Measurements from ENCODE around the gene MGME1.
A peak's percentile ranks its signal among the peaks of the same experiment; 100 is the strongest.

Gene MGME1

GRCh38 chr20:17955302-17955701, 13.5 kb upstream of the MGME1 start:
- TF ChIP-seq SIN3A (IDR thresholded peaks at IDR 0.05; ENCODE audit: borderline replicate concordance, insufficient read depth, low read length) = no peak
- TF ChIP-seq REST (IDR thresholded peaks at IDR 0.05; ENCODE audit: insufficient read depth in 1 of 2, low read depth in 2 of 2, low read length in 2 of 2) = no peak

- no peak for TF ChIP-seq FOXP2 (optimal IDR thresholded peaks at IDR 0.05; ENCODE audit: borderline replicate concordance, extremely low read depth, extremely low read length, insufficient read depth)
- TF ChIP-seq SIN3A (IDR thresholded peaks at IDR 0.05; ENCODE audit: borderline replicate concordance, insufficient read depth, low read length) = no peak
- TF ChIP-seq REST (IDR thresholded peaks at IDR 0.05; ENCODE audit: insufficient read depth in 1 of 2, low read depth in 2 of 2, low read length in 2 of 2) = no peak
- no peak for TF ChIP-seq POLR2AphosphoS5 (IDR thresholded peaks at IDR 0.05; ENCODE audit: low read depth, low read length)
- TF ChIP-seq TAF1 (IDR thresholded peaks at IDR 0.05; ENCODE audit: borderline replicate concordance, insufficient read depth, low read length) = no peak
These were observed 12.6 kb upstream of the MGME1 start for GRCh38 chr20:17956099-17956685.

GRCh38 chr20:17957505-17958363, 11.1 kb upstream of the MGME1 start:
- TF ChIP-seq TAF1 (IDR thresholded peaks at IDR 0.05; ENCODE audit: borderline replicate concordance, insufficient read depth, low read length) = no peak
- no peak for TF ChIP-seq POLR2AphosphoS5 (IDR thresholded peaks at IDR 0.05; ENCODE audit: low read depth, low read length)
- no peak for TF ChIP-seq FOXP2 (optimal IDR thresholded peaks at IDR 0.05; ENCODE audit: borderline replicate concordance, extremely low read depth, extremely low read length, insufficient read depth)
- TF ChIP-seq REST (IDR thresholded peaks at IDR 0.05; ENCODE audit: insufficient read depth in 1 of 2, low read depth in 2 of 2, low read length in 2 of 2) = no peak

GRCh38 chr20:17958373-17959256, 10.2 kb upstream of the MGME1 start:
- TF ChIP-seq POLR2AphosphoS5 (IDR thresholded peaks at IDR 0.05; ENCODE audit: low read depth, low read length) (0 out of 2 replicates have a peak, but pooled peaks have one; percentile 26), TAF1 (IDR thresholded peaks at IDR 0.05; ENCODE audit: borderline replicate concordance, insufficient read depth, low read length) (no peak)

GRCh38 chr20:17959257-17959627, 9.6 kb upstream of the MGME1 start:
- TF ChIP-seq POLR2AphosphoS5 (IDR thresholded peaks at IDR 0.05; ENCODE audit: low read depth, low read length) (no peak), FOXP2 (optimal IDR thresholded peaks at IDR 0.05; ENCODE audit: borderline replicate concordance, extremely low read depth, extremely low read length, insufficient read depth) (no peak), REST (IDR thresholded peaks at IDR 0.05; ENCODE audit: insufficient read depth in 1 of 2, low read depth in 2 of 2, low read length in 2 of 2) (no peak), SIN3A (IDR thresholded peaks at IDR 0.05; ENCODE audit: borderline replicate concordance, insufficient read depth, low read length) (no peak), TAF1 (IDR thresholded peaks at IDR 0.05; ENCODE audit: borderline replicate concordance, insufficient read depth, low read length) (no peak)

All from PFSK-1 (cell line).